Activated naive CD4-positive, alpha-beta T cell (primary cell): ENCODE data around the gene NRXN3.

Source experiments
- DNase-seq, 4 experiments: peaks; one replicate each; lab custom pipeline; 2025; lab: John Stamatoyannopoulos, UW

NRXN3 gene

GRCh38 chr14:79475887-79476532, 1305.8 kb downstream of the NRXN3 start:
- DNase-seq = no peak

GRCh38 chr14:79476552-79476951, 1306.4 kb downstream of the NRXN3 start:
- DNase-seq = no peak

- no peak for DNase-seq
Measured at GRCh38 chr14:79480212-79480611, 1310.0 kb downstream of the NRXN3 start.

- DNase-seq = no peak
Measured at GRCh38 chr14:79482825-79483224, 1312.7 kb downstream of the NRXN3 start.

GRCh38 chr14:79483477-79484388, 1313.6 kb downstream of the NRXN3 start:
- DNase-seq = no peak

- no peak for DNase-seq
Measured at GRCh38 chr14:79487632-79488031, 1317.5 kb downstream of the NRXN3 start.

GRCh38 chr14:79491161-79491560, 1321.0 kb downstream of the NRXN3 start:
- no peak for DNase-seq

GRCh38 chr14:79493081-79493645, 1323.0 kb downstream of the NRXN3 start:
- DNase-seq = no peak

- DNase-seq = no peak
Measured at GRCh38 chr14:79496701-79497100, 1326.5 kb downstream of the NRXN3 start.

GRCh38 chr14:79500489-79500888, 1330.3 kb downstream of the NRXN3 start:
- no peak for DNase-seq

- no peak for DNase-seq
Measured at GRCh38 chr14:79502136-79502750, 1332.1 kb downstream of the NRXN3 start.

- DNase-seq = no peak
Measured at GRCh38 chr14:79502751-79503148, 1332.6 kb downstream of the NRXN3 start.

GRCh38 chr14:79510659-79511058, 1340.5 kb downstream of the NRXN3 start:
- DNase-seq = no peak

GRCh38 chr14:79511146-79511545, 1341.0 kb downstream of the NRXN3 start:
- DNase-seq = no peak

- DNase-seq = no peak
Measured at GRCh38 chr14:79513446-79513845, 1343.3 kb downstream of the NRXN3 start.

GRCh38 chr14:79514700-79515099, 1344.5 kb downstream of the NRXN3 start:
- no peak for DNase-seq

- no peak for DNase-seq
Measured at GRCh38 chr14:79515158-79515557, 1345.0 kb downstream of the NRXN3 start.

- no peak for DNase-seq
Measured at GRCh38 chr14:79516009-79516408, 1345.8 kb downstream of the NRXN3 start.

GRCh38 chr14:79525416-79525815, 1355.2 kb downstream of the NRXN3 start:
- DNase-seq = no peak

- no peak for DNase-seq
Measured at GRCh38 chr14:79528828-79529416, 1358.7 kb downstream of the NRXN3 start.

GRCh38 chr14:79530555-79530954, 1360.4 kb downstream of the NRXN3 start:
- no peak for DNase-seq

- DNase-seq = no peak
Measured at GRCh38 chr14:79534703-79535353, 1364.7 kb downstream of the NRXN3 start.
